ENCODE measurements around the gene CHD9. TPM values are rescaled to one million over a fixed set of nuclear protein-coding genes. Genes with fewer than 3 reads are reported as not detected.

Gene CHD9
- total RNA-seq, 1 donor from 2014 or later, result 99.0 TPM

DNA sequence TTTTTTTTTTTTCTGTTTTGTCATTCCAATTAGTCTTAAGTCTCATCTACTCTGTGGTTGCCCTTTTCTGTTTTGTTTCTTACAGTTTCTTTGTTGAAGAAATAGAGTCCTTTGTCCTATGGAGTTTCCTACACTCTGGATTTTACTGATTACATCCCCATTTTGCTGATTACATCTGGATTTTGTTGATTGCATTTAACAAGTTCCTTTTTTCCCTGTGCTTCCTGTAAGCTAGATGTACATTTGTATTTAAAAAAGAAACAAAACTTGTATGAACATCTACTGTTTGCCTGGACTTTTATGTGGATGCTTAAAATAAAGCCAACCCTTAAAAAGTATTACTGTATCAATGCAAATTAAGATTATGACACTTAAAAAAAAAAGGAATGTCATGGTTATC, 147.6 kb downstream of the CHD9 start:
- Mint-ChIP-seq H3K36me3 (ENCODE audit: unreplicated experiment) (peaks cover 13% of the 10 kb centered on the region), H3K27ac (ENCODE audit: unreplicated experiment) (peak overlapping the region; percentile 2), H3K9me3 (ENCODE audit: unreplicated experiment) (no peaks in the 10 kb centered on the region), H3K4me3 (ENCODE audit: unreplicated experiment) (no peak overlapping the region), H3K27me3 (ENCODE audit: unreplicated experiment) (no peaks in the 10 kb centered on the region), H3K4me1 (ENCODE audit: unreplicated experiment) (peaks cover 23% of the 10 kb centered on the region)
- TF ChIP-seq, protein P1, sequence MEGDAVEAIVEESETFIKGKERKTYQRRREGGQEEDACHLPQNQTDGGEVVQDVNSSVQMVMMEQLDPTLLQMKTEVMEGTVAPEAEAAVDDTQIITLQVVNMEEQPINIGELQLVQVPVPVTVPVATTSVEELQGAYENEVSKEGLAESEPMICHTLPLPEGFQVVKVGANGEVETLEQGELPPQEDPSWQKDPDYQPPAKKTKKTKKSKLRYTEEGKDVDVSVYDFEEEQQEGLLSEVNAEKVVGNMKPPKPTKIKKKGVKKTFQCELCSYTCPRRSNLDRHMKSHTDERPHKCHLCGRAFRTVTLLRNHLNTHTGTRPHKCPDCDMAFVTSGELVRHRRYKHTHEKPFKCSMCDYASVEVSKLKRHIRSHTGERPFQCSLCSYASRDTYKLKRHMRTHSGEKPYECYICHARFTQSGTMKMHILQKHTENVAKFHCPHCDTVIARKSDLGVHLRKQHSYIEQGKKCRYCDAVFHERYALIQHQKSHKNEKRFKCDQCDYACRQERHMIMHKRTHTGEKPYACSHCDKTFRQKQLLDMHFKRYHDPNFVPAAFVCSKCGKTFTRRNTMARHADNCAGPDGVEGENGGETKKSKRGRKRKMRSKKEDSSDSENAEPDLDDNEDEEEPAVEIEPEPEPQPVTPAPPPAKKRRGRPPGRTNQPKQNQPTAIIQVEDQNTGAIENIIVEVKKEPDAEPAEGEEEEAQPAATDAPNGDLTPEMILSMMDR (IDR thresholded peaks at IDR 0.05), result no peak
- no peak for DNase-seq (ENCODE audit: extremely low spot score, unreplicated experiment)

DNA sequence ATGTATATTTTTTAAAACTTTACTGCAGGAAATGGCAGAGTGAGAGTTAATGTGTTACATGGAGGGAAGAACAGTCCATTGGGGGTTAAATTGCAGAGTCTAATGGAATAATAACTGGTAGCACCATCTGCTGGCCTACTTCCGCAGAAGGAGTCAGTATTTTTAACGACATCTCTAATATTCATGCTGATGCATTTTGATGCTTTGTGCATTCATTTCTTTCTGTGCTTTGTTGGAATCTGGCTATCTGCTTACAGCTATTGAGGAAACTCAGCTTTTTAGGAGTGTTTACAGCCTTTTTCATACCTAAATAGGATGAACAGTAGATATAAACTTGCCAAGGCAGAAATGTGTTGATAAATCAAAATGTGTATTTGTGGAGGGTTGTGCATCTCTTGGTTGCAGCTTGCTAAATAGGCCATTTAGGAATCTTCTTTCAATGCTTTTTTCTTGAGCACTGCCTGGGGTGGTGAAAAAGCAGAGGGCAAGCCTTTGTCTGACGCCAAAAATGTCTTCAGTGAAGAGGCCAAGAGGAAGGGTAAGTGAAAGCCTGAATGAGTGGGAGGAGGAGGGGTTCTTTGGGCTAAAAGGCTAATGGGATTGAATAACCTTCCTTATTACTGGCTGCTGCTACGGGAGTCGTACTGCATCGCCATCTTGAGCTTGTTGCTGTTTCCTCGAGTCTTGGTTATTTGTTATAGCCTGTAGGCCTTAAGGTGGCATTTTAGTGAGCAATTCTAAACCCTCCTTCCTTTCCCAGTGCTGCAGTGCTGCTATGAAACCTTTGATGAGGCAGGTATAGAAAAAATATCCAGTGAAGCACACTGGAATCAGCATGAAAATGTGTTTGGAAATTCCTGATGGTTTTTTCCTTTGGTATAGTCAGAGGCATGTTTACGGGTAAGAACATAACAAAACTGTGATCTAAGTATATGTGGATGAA, 153.3 kb downstream of the CHD9 start:
- no peak for DNase-seq (ENCODE audit: extremely low spot score, unreplicated experiment)
- H3K27ac Mint-ChIP-seq (ENCODE audit: unreplicated experiment), result peak overlapping the region; percentile 97
- H3K4me3 Mint-ChIP-seq (ENCODE audit: unreplicated experiment), result peak overlapping the region; percentile 84
- no peaks in the 10 kb centered on the region for H3K9me3 Mint-ChIP-seq (ENCODE audit: unreplicated experiment)
- TF ChIP-seq, protein P1 (IDR thresholded peaks at IDR 0.05), result peak; percentile 80
- no peaks in the 10 kb centered on the region for H3K27me3 Mint-ChIP-seq (ENCODE audit: unreplicated experiment)
- H3K36me3 Mint-ChIP-seq (ENCODE audit: unreplicated experiment), result peaks cover 12% of the 10 kb centered on the region
- peaks cover 49% of the 10 kb centered on the region for H3K4me1 Mint-ChIP-seq (ENCODE audit: unreplicated experiment)

DNA sequence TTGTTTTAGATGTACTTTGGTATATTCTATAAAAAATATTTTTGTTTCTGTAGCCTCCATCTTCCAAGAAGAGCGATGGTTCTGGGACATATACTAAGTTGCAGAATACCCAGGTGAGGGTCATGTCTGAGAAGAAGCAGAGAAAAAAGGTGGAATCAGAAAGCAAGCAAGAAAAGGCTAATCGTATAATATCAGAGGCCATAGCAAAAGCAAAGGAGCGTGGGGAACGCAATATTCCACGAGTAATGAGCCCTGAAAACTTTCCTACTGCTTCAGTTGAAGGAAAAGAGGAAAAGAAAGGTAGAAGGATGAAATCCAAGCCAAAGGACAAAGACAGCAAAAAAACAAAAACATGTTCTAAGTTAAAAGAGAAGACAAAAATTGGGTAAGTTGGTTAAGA, 154.6 kb downstream of the CHD9 start:
- H3K36me3 Mint-ChIP-seq (ENCODE audit: unreplicated experiment), result peaks cover 10% of the 10 kb centered on the region

DNA sequence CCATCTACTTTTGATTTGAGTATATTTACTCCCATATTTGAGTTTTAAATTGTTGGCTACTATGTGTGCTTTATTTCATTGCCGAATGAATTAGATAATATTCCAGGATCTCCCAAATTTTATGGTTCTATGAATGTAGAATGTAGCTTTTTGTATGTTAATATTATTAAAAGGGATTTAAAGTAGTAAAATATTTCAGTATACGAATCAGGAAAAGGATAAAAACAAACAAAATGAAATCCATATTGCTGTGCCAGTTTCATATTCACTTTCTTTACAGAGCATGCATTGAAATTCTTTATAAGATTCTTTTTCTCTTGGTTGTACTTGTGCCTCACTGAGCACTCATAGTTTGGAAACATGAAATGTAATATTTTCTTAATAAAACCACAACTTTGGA, 155.1 kb downstream of the CHD9 start:
- H3K4me1 Mint-ChIP-seq (ENCODE audit: unreplicated experiment), result peaks cover 58% of the 10 kb centered on the region
- H3K4me3 Mint-ChIP-seq (ENCODE audit: unreplicated experiment), result peak overlapping the region; percentile 84
- TF ChIP-seq, protein P1 (IDR thresholded peaks at IDR 0.05), result no peak
- peaks cover 10% of the 10 kb centered on the region for H3K36me3 Mint-ChIP-seq (ENCODE audit: unreplicated experiment)
- H3K27me3 Mint-ChIP-seq (ENCODE audit: unreplicated experiment), result no peaks in the 10 kb centered on the region
- DNase-seq (ENCODE audit: extremely low spot score, unreplicated experiment), result no peak
- peak overlapping the region; percentile 90 for H3K27ac Mint-ChIP-seq (ENCODE audit: unreplicated experiment)
- H3K9me3 Mint-ChIP-seq (ENCODE audit: unreplicated experiment), result no peaks in the 10 kb centered on the region

More for the DNA sequence above, 154.6 kb downstream of the CHD9 start:
- Mint-ChIP-seq H3K9me3 (ENCODE audit: unreplicated experiment) (no peaks in the 10 kb centered on the region), H3K27me3 (ENCODE audit: unreplicated experiment) (no peaks in the 10 kb centered on the region), H3K4me3 (ENCODE audit: unreplicated experiment) (peak overlapping the region; percentile 84), H3K27ac (ENCODE audit: unreplicated experiment) (peak overlapping the region; percentile 90), H3K4me1 (ENCODE audit: unreplicated experiment) (peaks cover 56% of the 10 kb centered on the region)
- TF ChIP-seq, protein P1 (IDR thresholded peaks at IDR 0.05), result no peak
- no peak for DNase-seq (ENCODE audit: extremely low spot score, unreplicated experiment)

DNA sequence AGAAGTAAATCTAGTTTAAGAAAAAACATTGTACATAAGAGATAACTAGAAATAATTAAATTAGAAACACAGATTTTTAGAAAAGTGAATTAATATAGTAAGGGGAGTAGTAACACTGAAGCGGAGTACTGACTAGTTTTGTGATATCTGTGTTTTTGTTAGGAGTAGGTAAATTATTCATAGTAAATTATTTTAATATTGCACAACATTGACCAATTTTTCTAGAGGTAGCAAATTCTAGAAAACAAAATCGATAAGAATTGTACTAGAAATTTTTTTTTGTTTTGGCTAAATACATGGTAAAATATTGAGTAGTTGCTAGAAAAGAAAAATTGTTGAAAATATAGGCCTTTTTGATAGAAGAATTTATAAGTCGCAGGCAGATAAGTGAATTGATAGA, 156.5 kb downstream of the CHD9 start:
- Mint-ChIP-seq H3K36me3 (ENCODE audit: unreplicated experiment) (peaks cover 12% of the 10 kb centered on the region), H3K27me3 (ENCODE audit: unreplicated experiment) (no peaks in the 10 kb centered on the region), H3K9me3 (ENCODE audit: unreplicated experiment) (no peaks in the 10 kb centered on the region), H3K4me1 (ENCODE audit: unreplicated experiment) (peaks cover 56% of the 10 kb centered on the region), H3K27ac (ENCODE audit: unreplicated experiment) (peak overlapping the region; percentile 83), H3K4me3 (ENCODE audit: unreplicated experiment) (peak overlapping the region; percentile 66)
- DNase-seq (ENCODE audit: extremely low spot score, unreplicated experiment), result no peak
- TF ChIP-seq, protein P1 (IDR thresholded peaks at IDR 0.05), result no peak

Data from osteocyte (in vitro differentiated cells).